Neutrophil (primary cell): ENCODE measurements around the gene ADCY9.

ENCODE experiments used
- H3K27ac ChIP-seq: fragments of 200-600 bp; sonication (generic); 2 replicates; pipeline ENCODE4 v1.5.1; 2016; ENCODE audit warnings: mild to moderate bottlenecking, moderate library complexity
- H3K27me3 ChIP-seq: fragments of 200-600 bp; sonication (generic); 2 replicates; pipeline ENCODE4 v1.6.0; 2016; ENCODE audit warnings: mild to moderate bottlenecking
- H3K36me3 ChIP-seq: fragments of 200-600 bp; sonication (generic); 2 replicates; pipeline ENCODE4 v1.5.1; 2017
- H3K4me1 ChIP-seq, 2 experiments: fragments of 200-600 bp in 1 of 2; sonication (generic) in 1 of 2; 1 replicate in 1 of 2; 2 replicates in 1 of 2; pipeline versions ENCODE4 v1.5.1 to v1.6.1; 2013 to 2016; ENCODE audit warnings: low read depth in 1 of 2, low read length in 1 of 2, mild to moderate bottlenecking in 1 of 2, moderate library complexity in 1 of 2; ENCODE audit not compliant: control insufficient read depth in 1 of 2, insufficient read depth in 1 of 2
- H3K4me3 ChIP-seq, 2 experiments: fragments of 200-600 bp in 1 of 2; sonication (generic) in 1 of 2; 1 replicate in 1 of 2; 2 replicates in 1 of 2; pipeline ENCODE4 v1.5.1; 2013 to 2016; ENCODE audit warnings: low read depth in 1 of 2, low read length in 1 of 2, mild to moderate bottlenecking in 1 of 2, moderate library complexity in 1 of 2
- H3K9me3 ChIP-seq: fragments of 200-600 bp; sonication (generic); 2 replicates; pipeline ENCODE4 v1.5.1; 2016
- CTCF ChIP-seq: fragments of 200-600 bp; sonication (generic); IDR thresholded peaks from 2 replicates; pipeline ENCODE4 v1.5.1; 2016; ENCODE audit warnings: antibody characterized with exemption

Gene ADCY9

GRCh38 chr16:4008116-4008515 is 108.1 kb downstream of the ADCY9 start:
- Histone ChIP-seq H3K4me1 (no peaks in the 10 kb centered on the region), H3K27ac (no peak overlapping the region), H3K27me3 (no peaks in the 10 kb centered on the region), H3K9me3 (no peaks in the 10 kb centered on the region), H3K36me3 (no peaks in the 10 kb centered on the region), H3K4me3 (no peak overlapping the region)
- no peak for TF ChIP-seq CTCF

GRCh38 chr16:4006397-4006999 is 109.7 kb downstream of the ADCY9 start:
- Histone ChIP-seq H3K36me3 (no peaks in the 10 kb centered on the region), H3K27me3 (no peaks in the 10 kb centered on the region), H3K4me3 (no peak overlapping the region), H3K27ac (no peak overlapping the region), H3K4me1 (no peaks in the 10 kb centered on the region), H3K9me3 (no peaks in the 10 kb centered on the region)
- TF ChIP-seq CTCF, result no peak

- TF ChIP-seq CTCF, result no peak
- no peak overlapping the region for H3K4me3 ChIP-seq
- H3K9me3 ChIP-seq, result no peaks in the 10 kb centered on the region
- H3K27me3 ChIP-seq, result no peaks in the 10 kb centered on the region
- H3K27ac ChIP-seq, result no peak overlapping the region
- H3K36me3 ChIP-seq, result no peaks in the 10 kb centered on the region
- no peaks in the 10 kb centered on the region for H3K4me1 ChIP-seq
These were observed 110.5 kb downstream of the ADCY9 start for GRCh38 chr16:4005731-4006130.

GRCh38 chr16:4005281-4005680 is 111.0 kb downstream of the ADCY9 start:
- no peak overlapping the region for H3K4me3 ChIP-seq
- no peak for TF ChIP-seq CTCF
- no peaks in the 10 kb centered on the region for H3K4me1 ChIP-seq
- no peaks in the 10 kb centered on the region for H3K9me3 ChIP-seq
- H3K36me3 ChIP-seq, result no peaks in the 10 kb centered on the region
- no peaks in the 10 kb centered on the region for H3K27me3 ChIP-seq
- no peak overlapping the region for H3K27ac ChIP-seq

GRCh38 chr16:4004206-4004605 is 112.0 kb downstream of the ADCY9 start:
- H3K9me3 ChIP-seq, result no peaks in the 10 kb centered on the region
- no peak for TF ChIP-seq CTCF
- H3K27me3 ChIP-seq, result no peaks in the 10 kb centered on the region
- H3K27ac ChIP-seq, result no peak overlapping the region
- no peak overlapping the region for H3K4me3 ChIP-seq
- no peaks in the 10 kb centered on the region for H3K36me3 ChIP-seq
- H3K4me1 ChIP-seq, result no peaks in the 10 kb centered on the region

- Histone ChIP-seq H3K36me3 (no peaks in the 10 kb centered on the region), H3K9me3 (no peaks in the 10 kb centered on the region), H3K4me1 (no peaks in the 10 kb centered on the region), H3K4me3 (no peak overlapping the region), H3K27ac (no peak overlapping the region), H3K27me3 (no peaks in the 10 kb centered on the region)
- no peak for TF ChIP-seq CTCF
These were observed 112.7 kb downstream of the ADCY9 start for GRCh38 chr16:4003576-4003975.
